OCI-LY3 (cell line): ENCODE results near the gene RHOJ.

Experiments
- H2AFZ ChIP-seq: fragments of 200-600, 300-600 bp; shearing (Covaris generic); 2 replicates; pipeline ENCODE4 v1.6.0; 2014; ENCODE audit warnings: antibody characterized with exemption, low read depth, low read length
- H3K27ac ChIP-seq: fragments of 200-600, 300-600 bp; sonication (generic); 2 replicates; pipeline ENCODE4 v1.5.1; 2014; ENCODE audit warnings: mild to moderate bottlenecking, low read length, moderate library complexity, mixed read lengths
- H3K27me3 ChIP-seq: fragments of 200-600, 300-600 bp; sonication (generic); 2 replicates; pipeline ENCODE4 v1.6.1; 2014; ENCODE audit warnings: low read depth, low read length, mixed read lengths
- H3K36me3 ChIP-seq: fragments of 200-600, 300-600 bp; sonication (generic); replicated peaks from 2 replicates; pipeline ENCODE3; 2014; ENCODE audit warnings: low read depth, low read length, mixed read lengths
- H3K4me1 ChIP-seq: fragments of 300-600, 200-600 bp; sonication (generic); 2 replicates; pipeline ENCODE4 v1.6.1; 2014; ENCODE audit warnings: low read length, mixed read lengths
- H3K4me2 ChIP-seq: fragments of 200-600, 300-600 bp; sonication (generic); 2 replicates; pipeline ENCODE4 v1.6.1; 2014; ENCODE audit warnings: low read length, mixed read lengths
- H3K4me3 ChIP-seq: fragments of 300-600, 200-600 bp; sonication (generic); 2 replicates; pipeline ENCODE4 v1.5.1; 2014; ENCODE audit warnings: antibody characterized with exemption, mild to moderate bottlenecking, low read length, moderate library complexity
- H3K79me2 ChIP-seq: fragments of 300-600, 200-600 bp; shearing (Covaris generic); 2 replicates; pipeline ENCODE4 v1.6.1; 2014; ENCODE audit warnings: mild to moderate bottlenecking, low read length, mixed read lengths
- H3K9ac ChIP-seq: fragments of 300-600, 200-600 bp; shearing (Covaris generic); 2 replicates; pipeline ENCODE4 v1.6.0; 2014; ENCODE audit warnings: mild to moderate bottlenecking, low read length, moderate library complexity
- H3K9me3 ChIP-seq: fragments of 200-600, 300-600 bp; shearing (Covaris generic); 2 replicates; pipeline ENCODE4 v1.6.1; 2014; ENCODE audit warnings: low read length, mixed read lengths; ENCODE audit not compliant: insufficient read depth
- H4K20me1 ChIP-seq: fragments of 200-600, 300-600 bp; sonication (generic); 2 replicates; pipeline ENCODE4 v1.6.1; 2016; ENCODE audit warnings: low read length, mixed read lengths; ENCODE audit not compliant: insufficient read depth
- EZH2phosphoT487 ChIP-seq: fragments of 200-600 bp; shearing (Covaris generic); IDR thresholded peaks from 2 replicates; pipeline ENCODE4 v1.6.1; 2018; ENCODE audit warnings: antibody characterized with exemption, mixed run types, low read depth
- TF ChIP-seq, protein P1 (sequence below): fragments of 200-600, 300-600 bp; sonication (generic); IDR thresholded peaks from 2 replicates; pipeline ENCODE4 v1.5.1; 2014; ENCODE audit warnings: antibody characterized with exemption, low read length, low read depth

The RHOJ gene

DNA sequence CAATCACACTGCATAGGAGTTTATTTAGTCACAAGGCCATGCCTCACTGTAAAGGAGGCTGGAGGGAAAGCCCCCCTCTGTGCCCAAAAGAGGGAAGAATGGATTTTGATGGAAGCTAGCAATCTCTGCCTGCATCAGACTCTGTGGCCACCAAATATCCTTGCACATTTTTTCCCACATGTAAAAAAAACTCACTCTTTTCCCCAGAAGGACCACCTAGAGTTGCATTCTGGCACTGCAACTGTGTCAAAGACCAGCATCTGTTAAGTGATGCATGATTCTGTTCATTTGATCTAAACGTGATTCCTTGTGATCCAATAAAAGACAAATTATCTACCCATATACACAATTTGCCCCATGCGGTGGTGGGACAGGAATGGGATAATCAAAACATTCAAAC is 8.0 kb downstream of the RHOJ start:
- Histone ChIP-seq H3K27me3 (no peaks in the 10 kb centered on the region), H3K4me2 (no peak overlapping the region), H2AFZ (no peak overlapping the region), H3K9me3 (no peaks in the 10 kb centered on the region), H3K9ac (no peak overlapping the region), H3K4me1 (no peaks in the 10 kb centered on the region), H4K20me1 (no peaks in the 10 kb centered on the region), H3K4me3 (no peak overlapping the region), H3K27ac (no peak overlapping the region), H3K36me3 (no peaks in the 10 kb centered on the region), H3K79me2 (no peaks in the 10 kb centered on the region)
- TF ChIP-seq, protein P1, sequence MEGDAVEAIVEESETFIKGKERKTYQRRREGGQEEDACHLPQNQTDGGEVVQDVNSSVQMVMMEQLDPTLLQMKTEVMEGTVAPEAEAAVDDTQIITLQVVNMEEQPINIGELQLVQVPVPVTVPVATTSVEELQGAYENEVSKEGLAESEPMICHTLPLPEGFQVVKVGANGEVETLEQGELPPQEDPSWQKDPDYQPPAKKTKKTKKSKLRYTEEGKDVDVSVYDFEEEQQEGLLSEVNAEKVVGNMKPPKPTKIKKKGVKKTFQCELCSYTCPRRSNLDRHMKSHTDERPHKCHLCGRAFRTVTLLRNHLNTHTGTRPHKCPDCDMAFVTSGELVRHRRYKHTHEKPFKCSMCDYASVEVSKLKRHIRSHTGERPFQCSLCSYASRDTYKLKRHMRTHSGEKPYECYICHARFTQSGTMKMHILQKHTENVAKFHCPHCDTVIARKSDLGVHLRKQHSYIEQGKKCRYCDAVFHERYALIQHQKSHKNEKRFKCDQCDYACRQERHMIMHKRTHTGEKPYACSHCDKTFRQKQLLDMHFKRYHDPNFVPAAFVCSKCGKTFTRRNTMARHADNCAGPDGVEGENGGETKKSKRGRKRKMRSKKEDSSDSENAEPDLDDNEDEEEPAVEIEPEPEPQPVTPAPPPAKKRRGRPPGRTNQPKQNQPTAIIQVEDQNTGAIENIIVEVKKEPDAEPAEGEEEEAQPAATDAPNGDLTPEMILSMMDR = no peak
- no peak for TF ChIP-seq EZH2phosphoT487

DNA sequence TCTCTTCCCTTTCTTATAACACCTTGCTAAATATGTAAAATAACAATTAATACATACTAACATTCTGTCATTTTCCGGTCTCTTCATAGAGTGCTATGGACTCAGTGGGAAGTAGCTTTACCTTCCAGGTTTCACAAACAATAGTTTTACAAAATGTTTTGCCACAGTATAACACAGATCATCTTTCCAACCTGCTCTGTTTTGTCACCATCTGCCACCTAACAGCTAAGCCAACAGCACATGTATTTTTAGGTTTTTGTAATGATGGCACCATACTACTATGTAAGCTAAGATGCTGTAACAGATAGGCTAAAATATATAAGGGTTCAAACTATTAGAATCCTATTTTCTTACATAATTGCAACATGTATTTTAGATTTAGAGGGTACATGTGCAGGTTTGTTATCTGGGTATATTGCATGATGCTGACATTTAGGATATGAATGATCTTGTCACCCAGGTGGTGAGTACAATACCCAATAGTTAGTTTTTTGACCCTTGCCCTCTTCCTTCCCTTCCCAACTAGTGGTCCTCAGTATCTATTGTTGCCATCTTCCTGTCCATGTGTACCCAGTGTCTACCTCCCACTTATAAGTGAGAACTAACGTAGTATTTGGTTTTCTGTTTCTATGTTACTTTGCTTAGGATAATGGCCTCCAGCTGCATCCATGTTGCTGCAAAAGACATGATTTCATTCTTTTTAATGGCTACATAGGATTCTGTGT is 8.7 kb downstream of the RHOJ start:
- no peaks in the 10 kb centered on the region for H3K4me1 ChIP-seq
- H3K4me3 ChIP-seq = no peak overlapping the region
- H3K9ac ChIP-seq = no peak overlapping the region
- no peaks in the 10 kb centered on the region for H3K27me3 ChIP-seq
- no peak overlapping the region for H3K27ac ChIP-seq
- no peaks in the 10 kb centered on the region for H3K36me3 ChIP-seq
- no peaks in the 10 kb centered on the region for H3K9me3 ChIP-seq
- TF ChIP-seq, protein P1 = no peak
- TF ChIP-seq EZH2phosphoT487 = no peak
- no peaks in the 10 kb centered on the region for H3K79me2 ChIP-seq
- no peak overlapping the region for H3K4me2 ChIP-seq
- no peaks in the 10 kb centered on the region for H4K20me1 ChIP-seq
- H2AFZ ChIP-seq = no peak overlapping the region

DNA sequence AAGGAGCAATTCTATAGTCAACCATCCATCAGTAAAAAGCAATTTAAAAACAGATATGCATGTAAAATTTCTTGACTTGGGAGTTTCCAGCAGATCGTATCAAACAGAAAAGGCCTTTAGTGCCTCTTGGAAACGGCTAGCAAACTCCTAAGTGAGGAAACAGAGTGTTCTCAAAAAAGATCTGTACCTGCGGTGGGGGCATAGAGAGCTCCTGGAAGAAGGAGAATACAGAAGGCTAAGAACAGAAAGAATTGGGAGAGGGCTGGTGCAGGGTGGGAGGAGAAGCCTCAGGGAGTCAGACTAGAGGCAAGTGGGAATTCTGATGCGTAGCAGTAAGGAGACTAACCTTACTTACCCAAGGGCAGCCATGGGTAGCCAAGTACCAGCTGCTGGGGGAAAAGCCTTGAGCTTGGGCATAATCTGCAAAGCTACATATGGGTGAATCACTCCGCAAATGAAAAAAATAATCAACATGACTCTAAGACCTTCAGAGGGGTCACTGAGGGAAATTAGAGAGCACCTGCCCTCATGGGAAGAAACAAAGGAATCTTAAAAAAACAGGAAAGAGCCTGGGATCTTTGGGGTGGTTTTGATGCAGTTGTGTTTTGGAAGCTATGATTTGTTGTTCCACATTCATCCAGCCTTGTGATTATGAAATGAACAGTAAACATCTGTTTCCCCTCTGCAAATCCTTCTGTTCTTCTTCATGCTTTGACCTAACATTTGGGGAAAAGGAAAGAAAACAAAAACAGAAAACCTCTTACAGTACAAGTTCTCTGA is 10.4 kb downstream of the RHOJ start:
- no peaks in the 10 kb centered on the region for H4K20me1 ChIP-seq
- H3K4me2 ChIP-seq = no peak overlapping the region
- no peak overlapping the region for H3K9ac ChIP-seq
- no peaks in the 10 kb centered on the region for H3K9me3 ChIP-seq
- H3K79me2 ChIP-seq = no peaks in the 10 kb centered on the region
- no peaks in the 10 kb centered on the region for H3K4me1 ChIP-seq
- no peak overlapping the region for H3K4me3 ChIP-seq
- H3K27ac ChIP-seq = no peak overlapping the region
- 0 out of 2 replicates have a peak, but pooled peaks cover 4% of the 10 kb centered on the region for H3K27me3 ChIP-seq
- no peak overlapping the region for H2AFZ ChIP-seq
- H3K36me3 ChIP-seq = no peaks in the 10 kb centered on the region
- TF ChIP-seq, protein P1 = no peak
- no peak for TF ChIP-seq EZH2phosphoT487

DNA sequence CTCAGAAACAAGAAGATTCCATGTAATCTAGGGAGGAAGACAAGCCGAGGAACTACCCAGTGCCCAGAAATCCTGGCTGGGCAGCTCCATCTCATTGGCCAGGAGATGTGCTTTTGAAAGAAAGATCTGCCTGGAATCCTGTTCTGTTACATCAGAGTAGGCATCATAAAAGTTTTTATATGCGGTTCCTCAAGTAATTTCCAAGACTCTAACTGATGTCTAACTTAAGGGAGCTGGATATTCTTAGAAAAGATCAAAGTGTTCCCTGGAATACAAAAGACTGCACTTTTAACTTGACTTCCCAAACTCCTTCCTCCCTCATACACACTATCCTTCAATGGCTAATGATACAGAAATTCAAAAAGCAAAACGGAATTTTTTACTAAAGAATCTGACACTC is 16.3 kb downstream of the RHOJ start:
- H2AFZ ChIP-seq = no peak overlapping the region
- no peak for TF ChIP-seq EZH2phosphoT487
- TF ChIP-seq, protein P1 = no peak
- 0 out of 2 replicates have a peak, but pooled peaks cover 4% of the 10 kb centered on the region for H3K27me3 ChIP-seq
- H4K20me1 ChIP-seq = no peaks in the 10 kb centered on the region
- H3K27ac ChIP-seq = no peak overlapping the region
- H3K9ac ChIP-seq = no peak overlapping the region
- H3K9me3 ChIP-seq = no peaks in the 10 kb centered on the region
- no peak overlapping the region for H3K4me2 ChIP-seq
- no peaks in the 10 kb centered on the region for H3K4me1 ChIP-seq
- no peaks in the 10 kb centered on the region for H3K36me3 ChIP-seq
- no peaks in the 10 kb centered on the region for H3K79me2 ChIP-seq
- no peak overlapping the region for H3K4me3 ChIP-seq
